Measurements from ENCODE around the gene HIGD1A.

DNA sequence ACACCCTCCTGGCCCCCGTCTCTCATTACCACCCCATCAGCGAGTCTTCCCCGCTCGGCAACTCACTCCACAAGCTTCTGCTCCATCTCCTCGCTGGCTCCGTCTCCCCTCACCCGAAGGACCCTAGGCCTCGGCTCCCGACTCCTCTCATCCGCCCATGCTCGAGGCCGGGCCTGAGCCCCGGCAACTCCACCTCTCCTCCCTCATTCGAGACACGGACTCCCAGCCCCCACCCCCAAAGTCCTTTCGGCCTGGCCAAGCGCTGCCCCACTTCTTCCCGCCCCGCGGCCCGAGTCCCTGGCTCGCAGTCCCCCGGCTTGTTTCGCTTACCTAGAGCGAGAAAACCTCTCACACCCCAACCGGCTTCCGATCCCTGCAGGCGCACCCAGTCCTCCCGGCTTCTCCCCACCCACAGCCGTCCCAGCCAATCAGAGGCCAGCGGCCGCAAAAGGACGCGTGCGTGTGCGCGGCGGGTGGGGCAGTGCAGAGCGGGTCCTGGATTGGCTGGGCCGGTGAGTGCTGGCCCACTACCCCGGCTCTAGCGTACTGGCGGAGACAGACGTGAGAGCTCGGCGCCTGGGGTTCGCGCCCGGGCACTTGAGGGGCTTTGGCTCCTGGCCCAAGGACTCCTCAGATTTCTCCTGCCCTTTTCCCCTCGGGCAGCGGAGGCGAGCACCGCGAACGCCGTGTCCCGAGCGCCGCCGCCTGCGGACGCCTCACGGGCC lies at the start of gene HIGD1A:
- TF ChIP-seq CTCF (IDR thresholded peaks at IDR 0.05) (no peak), POLR2A (IDR thresholded peaks at IDR 0.05) (peak; percentile 89 to 96)
